Transverse colon (tissue), 4 donors: ENCODE data around the gene PAPSS1. TPM values are rescaled to one million over a fixed set of nuclear protein-coding genes. Genes with fewer than 3 reads are reported as not detected.
"Not testable (repeated sequence)": the region's sequence is repeated elsewhere in the genome, so short reads cannot be mapped to it uniquely, and the experiment has no call there.

Experiments
- DNase-seq: peaks from one replicate; pipeline ENCODE4 v3.0.0-alpha.2; 2019
- H3K27ac ChIP-seq, 4 donors: fragments of 200-600 bp; sonication (generic); 2 replicates each; pipeline ENCODE4 v1.5.1; 2016 to 2018; ENCODE audit warnings: inconsistent platforms in 4 of 4
- H3K27me3 ChIP-seq: fragments of 200-600 bp; sonication (generic); 2 replicates; pipeline ENCODE4 v1.5.1; 2017; ENCODE audit warnings: inconsistent platforms
- H3K36me3 ChIP-seq, 4 donors: fragments of 200-600 bp; sonication (generic); 2 replicates each; pipeline ENCODE4 v1.5.1; 2017 to 2019; ENCODE audit warnings: inconsistent platforms in 4 of 4
- H3K4me1 ChIP-seq, 4 donors: fragments of 200-600 bp; sonication (generic); 2 replicates each; pipeline ENCODE4 v1.5.1; 2017 to 2020; ENCODE audit warnings: inconsistent platforms in 4 of 4
- H3K4me3 ChIP-seq, 4 donors: fragments of 200-600 bp; sonication (generic); 1 replicate in 1 of 4; 2 replicates in 3 of 4; pipeline versions ENCODE4 v1.5.1 to v1.6.1; 2017 to 2019; ENCODE audit warnings: inconsistent platforms in 4 of 4
- H3K9me3 ChIP-seq, 2 donors: fragments of 200-600 bp; sonication (generic); 2 replicates each; pipeline ENCODE4 v1.5.1; 2017 to 2019; ENCODE audit warnings: inconsistent platforms in 2 of 2
- CTCF ChIP-seq, 5 experiments: fragments of 200-600 bp in 3 of 5; fragments of 450-650 bp in 2 of 5; sonication (generic) in 3 of 5; IDR thresholded peaks; 1 replicate in 2 of 5; 2 replicates in 3 of 5; pipeline ENCODE4 v1.5.1; 2016 to 2017; ENCODE audit warnings: antibody characterized with exemption in 5 of 5, inconsistent platforms in 3 of 5, mild to moderate bottlenecking in 2 of 5, moderate library complexity in 1 of 5
- EP300 ChIP-seq: sonication (generic); formaldehyde crosslinking; IDR thresholded peaks from one replicate; pipeline ENCODE4 v1.6.1; 2017; ENCODE audit warnings: antibody characterized with exemption, low read depth
- POLR2A ChIP-seq: fragments of 450-650 bp; IDR thresholded peaks from one replicate; pipeline ENCODE4 v1.6.1; 2016; ENCODE audit warnings: antibody characterized with exemption, mild to moderate bottlenecking, moderate library complexity
- POLR2AphosphoS5 ChIP-seq, 3 donors: sonication (generic); formaldehyde crosslinking; IDR thresholded peaks; one replicate each; pipeline ENCODE4 v1.6.1; 2016; ENCODE audit warnings: antibody characterized with exemption in 3 of 3
- WGBS, 2 donors: methylation state at CpG; one replicate each; pipeline ENCODE4 v1.1.5; 2018; ENCODE audit warnings: low coverage in 1 of 2; 5-methylcytosine and 5-hydroxymethylcytosine counted together
- in situ Hi-C, 4 donors: fragments of 200-750 bp; cut with MboI; loops; one replicate each; pipeline versions ENCODE4 v1.15.0 to v1.15.1; 2017; ENCODE audit warnings: low sequenced_read_pairs in 3 of 4, low pct_ligation_motif_present in 1 of 4, low pct_unique_long_range_greater_than_20kb in 1 of 4
- intact Hi-C: fragments of 100-400 bp; cut with DNase I; formaldehyde crosslinking; loops from one replicate; pipeline ENCODE4 v1.15.1; 2023; ENCODE audit warnings: low total_unique reads
- total RNA-seq, 4 donors: library from RNA; depleted of rRNA; stranded (reverse); fragments of >200 nt; gene quantifications; one replicate each; pipeline ENCODE4 v1.1.0, GENCODE V29; 2016

The PAPSS1 gene
- total RNA-seq, 4 donors from 2014 or later, result 7.5 to 23.3 (median 16.8) TPM

GRCh38 chr4:107708225-107708624 is 11.8 kb downstream of the PAPSS1 start:
- in situ Hi-C loops, result no loop called here
- no peak overlapping the region for H3K27ac ChIP-seq

GRCh38 chr4:107705742-107706556 is 14.1 kb downstream of the PAPSS1 start:
- H3K27ac ChIP-seq, result no peak overlapping the region
- 97 to 100% methylated on average over 1 of the region's 1 CpG for WGBS, 2 donors
- no peaks in the 10 kb centered on the region for H3K27me3 ChIP-seq
- H3K36me3 ChIP-seq, result peaks cover 0 to 3% (median 0%) of the 10 kb centered on the region in 4 donors
- TF ChIP-seq POLR2A, result no peak
- no peak for TF ChIP-seq EP300
- TF ChIP-seq POLR2AphosphoS5 (IDR thresholded peaks at IDR 0.05), result no peak
- TF ChIP-seq CTCF (IDR thresholded peaks at IDR 0.05), result no peak
- intact Hi-C loops, result no loop called here
- in situ Hi-C loops, result no loop called here
- peaks cover 24 to 27% of the 10 kb centered on the region in 2 donors for H3K9me3 ChIP-seq
- no peak for DNase-seq
- H3K4me3 ChIP-seq, result no peak overlapping the region
- peaks cover 0 to 10% (median 3%) of the 10 kb centered on the region in 4 donors for H3K4me1 ChIP-seq

More at GRCh38 chr4:107708225-107708624, 11.8 kb downstream of the PAPSS1 start:
- Histone ChIP-seq H3K36me3 (peaks cover 0 to 3% (median 0%) of the 10 kb centered on the region in 4 donors), H3K4me3 (no peak overlapping the region), H3K9me3 (peaks cover 24 to 27% of the 10 kb centered on the region in 2 donors), H3K4me1 (peaks cover 0 to 10% (median 3%) of the 10 kb centered on the region in 4 donors), H3K27me3 (no peaks in the 10 kb centered on the region)
- intact Hi-C loops, result no loop called here
- TF ChIP-seq EP300, result no peak
- TF ChIP-seq POLR2AphosphoS5 (IDR thresholded peaks at IDR 0.05), result no peak
- TF ChIP-seq POLR2A, result no peak
- no peak for TF ChIP-seq CTCF (IDR thresholded peaks at IDR 0.05)
- DNase-seq, result no peak

GRCh38 chr4:107701565-107701964 is 18.5 kb downstream of the PAPSS1 start:
- Histone ChIP-seq H3K36me3 (peaks cover 0 to 3% (median 0%) of the 10 kb centered on the region in 4 donors), H3K27me3 (no peaks in the 10 kb centered on the region), H3K4me1 (no peaks in the 10 kb centered on the region), H3K27ac (no peak overlapping the region), H3K4me3 (no peak overlapping the region), H3K9me3 (peaks cover 20 to 21% of the 10 kb centered on the region in 2 donors)
- TF ChIP-seq POLR2A (no peak), CTCF (IDR thresholded peaks at IDR 0.05) (no peak), EP300 (no peak), POLR2AphosphoS5 (IDR thresholded peaks at IDR 0.05) (no peak)
- no peak for DNase-seq
- intact Hi-C loops, result no loop called here
- in situ Hi-C loops, result no loop called here
- 66 to 88% methylated on average over 1 of the region's 1 CpG for WGBS, 2 donors

DNA sequence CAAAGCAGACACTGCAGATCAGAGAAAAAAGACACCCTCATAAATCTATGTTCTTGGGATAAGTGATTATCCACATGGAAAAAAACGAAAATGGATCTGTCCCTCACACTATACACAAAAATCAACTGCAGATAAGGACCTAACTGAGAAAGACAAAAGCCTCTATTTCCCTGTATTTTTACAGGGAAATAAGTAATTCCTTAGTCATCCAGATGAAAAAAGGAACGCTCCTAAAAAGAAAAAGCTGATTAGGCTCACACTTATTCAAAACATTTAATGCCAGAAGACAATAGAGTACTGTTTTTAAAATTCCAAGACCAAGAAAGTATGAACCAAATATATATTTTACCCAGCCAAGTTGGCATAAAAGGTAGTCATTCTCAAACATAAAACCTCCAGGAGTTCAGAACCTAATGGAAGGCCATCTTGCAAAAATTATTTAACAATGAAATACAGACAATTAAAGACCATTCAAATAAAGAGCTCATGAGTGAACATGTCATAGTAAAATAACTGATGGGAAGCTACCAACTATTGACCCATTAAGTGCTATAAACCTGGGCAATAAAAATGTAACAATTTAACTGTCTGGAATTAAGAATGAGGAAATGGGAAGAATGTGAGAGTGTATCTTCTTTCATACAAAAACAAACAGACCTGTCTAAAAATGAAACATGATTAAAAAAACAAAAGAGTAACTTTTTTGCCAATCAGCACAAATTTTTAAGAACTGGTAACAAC is 20.4 kb downstream of the PAPSS1 start:
- TF ChIP-seq CTCF (IDR thresholded peaks at IDR 0.05) (no peak), POLR2A (no peak), POLR2AphosphoS5 (IDR thresholded peaks at IDR 0.05) (no peak), EP300 (no peak)
- Histone ChIP-seq H3K27ac (no peak overlapping the region), H3K36me3 (no peaks in the 10 kb centered on the region), H3K4me1 (no peaks in the 10 kb centered on the region), H3K9me3 (peaks cover 3 to 7% of the 10 kb centered on the region in 2 donors), H3K4me3 (no peak overlapping the region), H3K27me3 (no peaks in the 10 kb centered on the region)
- 61 to 80% methylated on average over 2 of the region's 2 CpGs for WGBS, 2 donors
- in situ Hi-C loops (no loop called here), intact Hi-C loops (no loop called here)
- DNase-seq, result no peak

DNA sequence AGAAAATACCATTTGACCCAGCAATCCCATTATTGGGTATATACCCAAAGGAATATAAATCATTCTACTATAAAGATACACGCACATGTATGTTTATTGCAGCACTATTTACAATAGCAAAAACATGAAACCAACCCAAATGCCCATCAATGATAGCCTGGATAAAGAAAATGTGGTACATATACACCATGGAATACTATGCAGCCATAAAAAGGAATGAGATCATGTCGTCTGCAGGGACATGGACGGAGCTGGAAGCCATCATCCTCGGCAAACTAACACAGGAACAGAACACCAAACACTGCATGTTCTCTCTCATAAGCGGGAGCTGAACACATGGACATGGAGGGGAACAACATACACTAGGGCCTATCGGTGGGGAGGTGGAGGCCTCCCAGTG is 23.8 kb downstream of the PAPSS1 start:
- DNase-seq, H3K4me3 ChIP-seq, H3K27me3 ChIP-seq, in situ Hi-C loops, H3K36me3 ChIP-seq, H3K4me1 ChIP-seq, H3K9me3 ChIP-seq, H3K27ac ChIP-seq, intact Hi-C loops: not testable (repeated sequence)
- WGBS, 2 donors, result 99 to 100% methylated on average over 5 to 6 of the region's 6 CpGs
